ENCODE results near the gene IRF9. TPM values are rescaled to one million over a fixed set of nuclear protein-coding genes. Genes with fewer than 3 reads are reported as not detected.

IRF9 gene
- polyA plus RNA-seq, 1 experiment, result 48.4 TPM

DNA sequence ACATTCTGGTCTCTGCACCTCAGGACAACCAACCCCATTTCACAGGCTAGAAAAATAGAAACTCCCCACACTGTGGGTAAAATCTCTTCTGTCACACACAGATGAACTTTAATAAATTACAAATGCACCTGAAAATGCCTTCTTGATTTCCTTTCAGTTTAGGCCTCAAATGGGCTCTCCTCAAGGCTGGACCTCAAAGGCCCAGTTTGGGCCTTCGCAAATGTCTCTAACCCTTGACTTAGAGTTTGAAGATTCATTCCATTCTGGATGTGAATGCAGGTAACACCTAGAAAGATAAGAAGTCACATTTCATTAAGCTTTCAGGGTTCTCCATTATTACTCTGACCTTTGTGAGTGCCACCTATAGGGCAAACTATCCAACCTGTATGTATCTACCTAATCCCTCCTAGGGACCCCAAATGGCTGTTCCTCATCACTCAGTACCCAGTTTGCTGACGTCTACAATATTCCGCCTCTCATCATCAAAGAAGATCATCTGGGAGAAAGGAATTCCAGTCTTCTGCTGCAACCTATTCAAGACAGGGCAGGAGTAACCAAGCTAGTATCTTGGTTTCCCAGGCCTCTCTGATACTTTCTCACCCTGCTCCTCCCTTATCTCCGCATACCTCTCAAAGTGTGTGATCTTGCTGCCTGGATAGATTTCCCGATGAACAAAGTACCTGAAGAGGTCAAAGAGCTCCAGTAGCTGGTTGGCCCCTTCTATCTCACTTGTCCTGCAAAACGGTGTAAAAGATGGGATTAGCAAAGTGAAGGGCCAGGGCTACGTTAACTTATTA, 53.0 kb downstream of the IRF9 start:
- no peak for DNase-seq (ENCODE audit: low read depth, low spot score)
- H3K4me3 ChIP-seq (ENCODE audit: low read depth, low read length), result peak overlapping the region; percentile 83
- H3K9me3 ChIP-seq (ENCODE audit: control insufficient read depth, insufficient read depth, low read length), result no peaks in the 10 kb centered on the region; the same call in 1 of the 2 replicates
- TF ChIP-seq, protein P1, sequence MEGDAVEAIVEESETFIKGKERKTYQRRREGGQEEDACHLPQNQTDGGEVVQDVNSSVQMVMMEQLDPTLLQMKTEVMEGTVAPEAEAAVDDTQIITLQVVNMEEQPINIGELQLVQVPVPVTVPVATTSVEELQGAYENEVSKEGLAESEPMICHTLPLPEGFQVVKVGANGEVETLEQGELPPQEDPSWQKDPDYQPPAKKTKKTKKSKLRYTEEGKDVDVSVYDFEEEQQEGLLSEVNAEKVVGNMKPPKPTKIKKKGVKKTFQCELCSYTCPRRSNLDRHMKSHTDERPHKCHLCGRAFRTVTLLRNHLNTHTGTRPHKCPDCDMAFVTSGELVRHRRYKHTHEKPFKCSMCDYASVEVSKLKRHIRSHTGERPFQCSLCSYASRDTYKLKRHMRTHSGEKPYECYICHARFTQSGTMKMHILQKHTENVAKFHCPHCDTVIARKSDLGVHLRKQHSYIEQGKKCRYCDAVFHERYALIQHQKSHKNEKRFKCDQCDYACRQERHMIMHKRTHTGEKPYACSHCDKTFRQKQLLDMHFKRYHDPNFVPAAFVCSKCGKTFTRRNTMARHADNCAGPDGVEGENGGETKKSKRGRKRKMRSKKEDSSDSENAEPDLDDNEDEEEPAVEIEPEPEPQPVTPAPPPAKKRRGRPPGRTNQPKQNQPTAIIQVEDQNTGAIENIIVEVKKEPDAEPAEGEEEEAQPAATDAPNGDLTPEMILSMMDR (IDR thresholded peaks at IDR 0.05; ENCODE audit: low read depth, low read length), result no peak
- peak overlapping the region; percentile 98 for H3K27ac ChIP-seq (ENCODE audit: low read depth, low read length)
- CTCF ChIA-PET, result interaction anchor here (0.6 to 2.3 kb wide), 9 partner anchors 8 to 1145 kb away, joined by 3 to 9 read pairs (median 6); partner anchors contain the start of genes CIDEB and IRF9
- H3K27me3 ChIP-seq (ENCODE audit: control insufficient read depth, insufficient read depth, low read length), result no peaks in the 10 kb centered on the region
- POLR2A ChIA-PET, result interaction anchor here (0.5 to 2.1 kb wide), 14 partner anchors 11 to 100 kb away, joined by 3 to 12 read pairs (median 6); partner anchors contain the start of genes DCAF11, IPO4, IRF9 and NRL

DNA sequence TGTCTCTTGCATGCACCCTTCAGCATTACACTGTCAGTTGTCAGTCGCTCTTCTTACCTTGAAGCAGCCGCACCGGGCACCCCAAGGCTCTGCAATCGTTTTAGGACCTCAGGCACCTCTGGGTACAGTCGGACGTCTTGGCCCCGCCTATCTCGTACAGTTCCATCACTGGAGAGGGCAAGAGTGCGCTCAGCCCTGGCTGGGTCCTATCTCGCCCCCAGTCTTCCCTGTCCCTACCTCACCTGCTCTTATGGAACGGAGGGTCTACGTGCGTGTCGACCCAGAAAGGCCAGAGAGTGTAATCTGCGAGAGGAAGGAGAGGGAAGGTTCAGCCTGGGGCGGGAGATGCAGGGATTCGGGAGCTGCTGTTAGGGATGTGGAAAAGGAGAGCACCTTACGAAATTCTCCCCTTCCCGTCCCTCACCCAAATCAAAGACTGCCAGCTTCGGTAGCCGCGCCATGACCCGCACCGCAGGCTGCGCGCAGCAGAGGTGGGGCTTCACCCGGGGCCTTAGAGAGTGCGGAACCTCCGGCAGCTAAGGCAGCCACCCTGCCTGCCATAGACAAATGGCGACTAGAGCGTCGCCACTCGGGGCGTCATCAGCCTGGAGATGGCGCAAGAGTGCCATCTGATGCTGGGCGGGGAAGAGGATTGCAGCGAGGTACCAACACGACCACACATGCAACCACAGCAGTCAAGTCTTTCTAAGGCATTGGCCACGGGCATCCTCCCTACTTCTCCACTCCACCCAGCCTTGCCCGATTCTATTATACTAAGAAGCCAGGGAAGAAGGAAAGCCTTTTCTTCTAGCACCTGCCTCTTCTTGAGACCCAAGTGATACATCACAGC, 54.7 kb downstream of the IRF9 start, which contains the start of gene MDP1:
Gene MDP1 (minus strand): TSS at position 572 of the 850 bp plus-strand sequence. CDS start 111 bp downstream, at position 461.
- no peaks in the 10 kb centered on the region for H3K27me3 ChIP-seq (ENCODE audit: control insufficient read depth, insufficient read depth, low read length)

More for the DNA sequence above, 54.7 kb downstream of the IRF9 start, which contains the start of gene MDP1:
- no peaks in the 10 kb centered on the region; the same call in 1 of the 2 replicates for H3K9me3 ChIP-seq (ENCODE audit: control insufficient read depth, insufficient read depth, low read length)
- DNase-seq (ENCODE audit: low read depth, low spot score), result peak; percentile 43
- H3K4me3 ChIP-seq (ENCODE audit: low read depth, low read length), result peak within 1 kb of the TSS; percentile 79
- ChIA-PET CTCF (interaction anchor here (0.7 to 1.8 kb wide), 5 partner anchors 12 to 156 kb away, joined by 3 to 15 read pairs (median 5); no protein-coding TSS in a partner anchor), POLR2A (interaction anchor here (0.8 to 1.6 kb wide), 7 partner anchors 15 to 85 kb away, joined by 3 to 9 read pairs (median 4); partner anchors contain the start of genes RABGGTA and TINF2)
- TF ChIP-seq, protein P1 (IDR thresholded peaks at IDR 0.05; ENCODE audit: low read depth, low read length), result peak; percentile 41
- peak within 1 kb of the TSS; percentile 84 for H3K27ac ChIP-seq (ENCODE audit: low read depth, low read length)

Small RNA genes lying within 50 kb of the gene (small RNA-seq; reads per million reads assigned to genes)
- gene AL136295.4 (ENCODE audit: insufficient read length, low read depth) (not detected), gene CHMP4A (ENCODE audit: insufficient read length, low read depth) (not detected), gene IPO4 (ENCODE audit: insufficient read length, low read depth) (not detected), gene IRF9 (ENCODE audit: insufficient read length, low read depth) (not detected), gene MDP1 (ENCODE audit: insufficient read length, low read depth) (not detected), gene RNA5SP383 (ENCODE audit: insufficient read length, low read depth) (not detected)

Other genes starting within 250 kb of the IRF9 start
- gene DHRS4, start 207.5 kb upstream of the IRF9 start, polyA plus RNA-seq (2011; rRNA removed), result 23.0 and 24.6 TPM in 2 replicates
- 14.8 and 17.5 TPM in 2 replicates for gene DHRS4L2, start 172.3 kb upstream of the IRF9 start, polyA plus RNA-seq (2011; rRNA removed)
- gene CARMIL3, start 109.3 kb upstream of the IRF9 start, polyA plus RNA-seq (2011; rRNA removed), result 0.02 TPM in 1 of 2 replicates, not detected in the other
- gene CPNE6, start 89.7 kb upstream of the IRF9 start, polyA plus RNA-seq (2011; rRNA removed), result not detected in 2 replicates
- gene PCK2, start 67.0 kb upstream of the IRF9 start, polyA plus RNA-seq (2011; rRNA removed), result 47.0 and 59.9 TPM in 2 replicates
- 29.7 and 32.5 TPM in 2 replicates for gene DCAF11, start 46.5 kb upstream of the IRF9 start, polyA plus RNA-seq (2011; rRNA removed)
- gene NRL, start 46.3 kb upstream of the IRF9 start, polyA plus RNA-seq (2011; rRNA removed), result 0.41 and 0.46 TPM in 2 replicates
- 0.07 TPM in 1 of 2 replicates, not detected in the other for gene FITM1, start 30.6 kb upstream of the IRF9 start, polyA plus RNA-seq (2011; rRNA removed)
- 80.0 and 94.9 TPM in 2 replicates for gene PSME1, start 25.1 kb upstream of the IRF9 start, polyA plus RNA-seq (2011; rRNA removed)
- gene EMC9, start 19.7 kb upstream of the IRF9 start, polyA plus RNA-seq (2011; rRNA removed), result 4.4 and 6.3 TPM in 2 replicates
- 191 and 208 TPM in 2 replicates for gene PSME2, start 14.7 kb upstream of the IRF9 start, polyA plus RNA-seq (2011; rRNA removed)
- 7.4 and 14.4 TPM in 2 replicates for gene RNF31, start 13.8 kb upstream of the IRF9 start, polyA plus RNA-seq (2011; rRNA removed)
- gene REC8, start 10.8 kb downstream of the IRF9 start, polyA plus RNA-seq (2011; rRNA removed), result 1.5 and 2.5 TPM in 2 replicates
- gene IPO4, start 27.6 kb downstream of the IRF9 start, polyA plus RNA-seq (2011; rRNA removed), result 15.2 and 20.9 TPM in 2 replicates
- 41.7 and 44.9 TPM in 2 replicates for gene TM9SF1, start 34.2 kb downstream of the IRF9 start, polyA plus RNA-seq (2011; rRNA removed)
- not detected in 2 replicates for gene TSSK4, start 44.4 kb downstream of the IRF9 start, polyA plus RNA-seq (2011; rRNA removed)
- 48.0 and 55.7 TPM in 2 replicates for gene CHMP4A, start 52.2 kb downstream of the IRF9 start, polyA plus RNA-seq (2011; rRNA removed)
- gene MDP1, start 54.8 kb downstream of the IRF9 start, polyA plus RNA-seq (2011; rRNA removed), result 14.9 and 16.1 TPM in 2 replicates
- 335 and 363 TPM in 2 replicates for gene NEDD8, start 71.1 kb downstream of the IRF9 start, polyA plus RNA-seq (2011; rRNA removed)
- 89.2 and 95.6 TPM in 2 replicates for gene GMPR2, start 71.7 kb downstream of the IRF9 start, polyA plus RNA-seq (2011; rRNA removed)
- gene TINF2, start 81.4 kb downstream of the IRF9 start, polyA plus RNA-seq (2011; rRNA removed), result 38.2 and 38.4 TPM in 2 replicates
- 0.97 and 1.4 TPM in 2 replicates for gene TGM1, start 101.9 kb downstream of the IRF9 start, polyA plus RNA-seq (2011; rRNA removed)
- 17.9 and 24.7 TPM in 2 replicates for gene RABGGTA, start 110.3 kb downstream of the IRF9 start, polyA plus RNA-seq (2011; rRNA removed)
- gene DHRS1, start 138.5 kb downstream of the IRF9 start, polyA plus RNA-seq (2011; rRNA removed), result 33.8 and 36.6 TPM in 2 replicates
- 12.0 and 13.7 TPM in 2 replicates for gene NOP9, start 138.6 kb downstream of the IRF9 start, polyA plus RNA-seq (2011; rRNA removed)
- 0.31 and 0.48 TPM in 2 replicates for gene CIDEB, start 146.7 kb downstream of the IRF9 start, polyA plus RNA-seq (2011; rRNA removed)
- 0.91 and 0.93 TPM in 2 replicates for gene LTB4R2, start 148.9 kb downstream of the IRF9 start, polyA plus RNA-seq (2011; rRNA removed)
- gene LTB4R, start 150.2 kb downstream of the IRF9 start, polyA plus RNA-seq (2011; rRNA removed), result 0.98 and 1.2 TPM in 2 replicates
- gene ADCY4, start 173.8 kb downstream of the IRF9 start, polyA plus RNA-seq (2011; rRNA removed), result 0.04 TPM in 1 of 2 replicates, not detected in the other
- gene RIPK3, start 178.7 kb downstream of the IRF9 start, polyA plus RNA-seq (2011; rRNA removed), result 0.09 TPM in 1 of 2 replicates, not detected in the other
- gene NFATC4, start 206.9 kb downstream of the IRF9 start, polyA plus RNA-seq (2011; rRNA removed), result 35.7 and 42.0 TPM in 2 replicates
- 10.4 and 10.5 TPM in 2 replicates for gene NYNRIN, start 237.7 kb downstream of the IRF9 start, polyA plus RNA-seq (2011; rRNA removed)

Measured in AG04450 (cell line).